ENCODE measurements around the gene ARHGEF10L. TPM values are rescaled to one million over a fixed set of nuclear protein-coding genes. Genes with fewer than 3 reads are reported as not detected.

The ARHGEF10L gene
- total RNA-seq, 1 donor from 2014 or later: 89.8 TPM

DNA sequence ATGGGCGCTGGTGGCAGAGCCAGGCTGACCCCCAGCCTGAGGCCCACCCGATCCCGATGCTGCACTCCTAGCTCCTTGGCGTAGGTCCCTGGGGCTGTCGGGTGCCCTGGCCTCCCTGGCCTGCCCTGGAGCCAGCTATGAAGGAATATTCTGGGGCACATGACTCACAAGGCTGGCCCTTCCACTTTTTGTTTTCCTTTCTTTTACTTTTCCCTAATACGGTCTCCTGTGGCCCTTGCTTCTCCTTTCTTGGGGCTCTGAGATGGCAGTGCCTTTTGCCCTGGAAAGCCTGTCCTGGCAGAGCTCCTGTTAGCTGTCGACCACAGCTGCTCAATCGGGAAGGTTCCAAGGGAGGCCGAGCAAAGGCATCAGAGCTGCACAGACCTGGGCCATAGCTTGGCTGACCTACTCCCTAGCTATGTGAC lies 22.1 kb downstream of the ARHGEF10L start:
- Mint-ChIP-seq H3K27ac (ENCODE audit: unreplicated experiment) (no peak overlapping the region), H3K4me1 (ENCODE audit: low read depth, unreplicated experiment) (peaks cover 40% of the 10 kb centered on the region), H3K9me3 (ENCODE audit: unreplicated experiment) (peaks cover 5% of the 10 kb centered on the region), H3K36me3 (ENCODE audit: unreplicated experiment) (no peaks in the 10 kb centered on the region), H3K4me3 (ENCODE audit: unreplicated experiment) (no peak overlapping the region), H3K27me3 (ENCODE audit: unreplicated experiment) (peaks cover 4% of the 10 kb centered on the region)
- TF ChIP-seq, protein P1, sequence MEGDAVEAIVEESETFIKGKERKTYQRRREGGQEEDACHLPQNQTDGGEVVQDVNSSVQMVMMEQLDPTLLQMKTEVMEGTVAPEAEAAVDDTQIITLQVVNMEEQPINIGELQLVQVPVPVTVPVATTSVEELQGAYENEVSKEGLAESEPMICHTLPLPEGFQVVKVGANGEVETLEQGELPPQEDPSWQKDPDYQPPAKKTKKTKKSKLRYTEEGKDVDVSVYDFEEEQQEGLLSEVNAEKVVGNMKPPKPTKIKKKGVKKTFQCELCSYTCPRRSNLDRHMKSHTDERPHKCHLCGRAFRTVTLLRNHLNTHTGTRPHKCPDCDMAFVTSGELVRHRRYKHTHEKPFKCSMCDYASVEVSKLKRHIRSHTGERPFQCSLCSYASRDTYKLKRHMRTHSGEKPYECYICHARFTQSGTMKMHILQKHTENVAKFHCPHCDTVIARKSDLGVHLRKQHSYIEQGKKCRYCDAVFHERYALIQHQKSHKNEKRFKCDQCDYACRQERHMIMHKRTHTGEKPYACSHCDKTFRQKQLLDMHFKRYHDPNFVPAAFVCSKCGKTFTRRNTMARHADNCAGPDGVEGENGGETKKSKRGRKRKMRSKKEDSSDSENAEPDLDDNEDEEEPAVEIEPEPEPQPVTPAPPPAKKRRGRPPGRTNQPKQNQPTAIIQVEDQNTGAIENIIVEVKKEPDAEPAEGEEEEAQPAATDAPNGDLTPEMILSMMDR (IDR thresholded peaks at IDR 0.05; ENCODE audit: partially characterized antibody, unreplicated experiment): no peak
- no peak for DNase-seq

GRCh38 chr1:17562375-17562774 lies 22.9 kb downstream of the ARHGEF10L start:
- H3K27ac Mint-ChIP-seq (ENCODE audit: unreplicated experiment): peak overlapping the region; percentile 22
- TF ChIP-seq, protein P1 (IDR thresholded peaks at IDR 0.05; ENCODE audit: partially characterized antibody, unreplicated experiment): no peak

GRCh38 chr1:17563494-17564281 lies 24.2 kb downstream of the ARHGEF10L start:
- Mint-ChIP-seq H3K4me3 (ENCODE audit: unreplicated experiment) (no peak overlapping the region), H3K27ac (ENCODE audit: unreplicated experiment) (peak overlapping the region; percentile 88), H3K9me3 (ENCODE audit: unreplicated experiment) (peaks cover 11% of the 10 kb centered on the region), H3K4me1 (ENCODE audit: low read depth, unreplicated experiment) (peaks cover 50% of the 10 kb centered on the region), H3K27me3 (ENCODE audit: unreplicated experiment) (peaks cover 5% of the 10 kb centered on the region), H3K36me3 (ENCODE audit: unreplicated experiment) (no peaks in the 10 kb centered on the region)
- TF ChIP-seq, protein P1 (IDR thresholded peaks at IDR 0.05; ENCODE audit: partially characterized antibody, unreplicated experiment): no peak
- no peak for DNase-seq

More at GRCh38 chr1:17562375-17562774, 22.9 kb downstream of the ARHGEF10L start:
- Mint-ChIP-seq H3K9me3 (ENCODE audit: unreplicated experiment) (peaks cover 5% of the 10 kb centered on the region), H3K27me3 (ENCODE audit: unreplicated experiment) (peaks cover 4% of the 10 kb centered on the region), H3K4me1 (ENCODE audit: low read depth, unreplicated experiment) (peaks cover 47% of the 10 kb centered on the region), H3K36me3 (ENCODE audit: unreplicated experiment) (no peaks in the 10 kb centered on the region), H3K4me3 (ENCODE audit: unreplicated experiment) (peak overlapping the region; percentile 6)
- no peak for DNase-seq

GRCh38 chr1:17564458-17565393 lies 25.2 kb downstream of the ARHGEF10L start:
- H3K4me1 Mint-ChIP-seq (ENCODE audit: low read depth, unreplicated experiment): peaks cover 52% of the 10 kb centered on the region
- TF ChIP-seq, protein P1 (IDR thresholded peaks at IDR 0.05; ENCODE audit: partially characterized antibody, unreplicated experiment): no peak
- peaks cover 12% of the 10 kb centered on the region for H3K9me3 Mint-ChIP-seq (ENCODE audit: unreplicated experiment)
- no peaks in the 10 kb centered on the region for H3K36me3 Mint-ChIP-seq (ENCODE audit: unreplicated experiment)
- H3K27ac Mint-ChIP-seq (ENCODE audit: unreplicated experiment): peak overlapping the region; percentile 94
- no peak for DNase-seq
- peaks cover 7% of the 10 kb centered on the region for H3K27me3 Mint-ChIP-seq (ENCODE audit: unreplicated experiment)
- peak overlapping the region; percentile 75 for H3K4me3 Mint-ChIP-seq (ENCODE audit: unreplicated experiment)

Measured in glutamatergic neuron (in vitro differentiated cells).